ENCODE results near the gene H6PD. TPM values are rescaled to one million over a fixed set of nuclear protein-coding genes. Genes with fewer than 3 reads are reported as not detected.

Gene H6PD
- total RNA-seq, 1 donor from 2014 or later = 48.4 TPM

DNA sequence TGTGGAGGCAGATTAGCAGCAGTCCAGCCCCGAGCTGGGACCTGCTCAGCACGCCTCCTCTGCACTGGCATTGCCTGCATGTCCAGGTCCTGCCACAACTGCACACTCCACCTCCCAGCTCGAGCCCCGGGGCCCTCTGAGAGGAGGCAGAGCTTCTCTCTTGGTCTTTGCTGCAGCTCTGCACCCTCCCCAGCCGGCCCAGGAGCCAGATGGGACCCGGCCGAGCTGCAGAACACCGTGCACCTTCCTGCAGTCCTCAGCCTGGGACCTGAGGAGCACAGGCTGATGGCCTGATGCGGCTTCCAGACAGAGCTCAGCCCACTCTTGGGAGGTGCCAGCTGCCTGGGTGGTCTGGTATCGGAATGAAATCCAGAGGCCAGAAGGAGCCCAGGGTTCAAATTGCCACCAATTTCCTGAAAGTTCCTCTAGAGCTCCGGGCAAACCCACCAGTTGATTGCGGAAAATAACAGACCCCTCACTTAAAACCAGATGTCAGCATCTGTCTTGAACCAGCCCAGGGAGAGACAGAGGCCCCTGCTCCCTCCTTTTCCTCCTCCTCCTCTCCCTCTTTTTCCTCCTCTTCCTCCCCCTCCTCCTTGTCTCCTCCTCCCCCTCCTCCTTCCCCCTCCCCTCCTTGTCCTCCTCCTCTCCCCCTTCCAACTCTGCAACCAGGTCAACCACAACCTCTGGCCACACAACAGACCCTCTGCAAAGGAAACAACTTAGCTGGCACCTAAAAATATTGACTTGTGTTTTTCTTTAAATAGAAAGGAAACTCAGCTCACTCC lies 47.5 kb downstream of the H6PD start:
- Mint-ChIP-seq H3K27me3 (ENCODE audit: unreplicated experiment) (no peaks in the 10 kb centered on the region), H3K4me3 (ENCODE audit: unreplicated experiment) (no peak overlapping the region), H3K36me3 (ENCODE audit: unreplicated experiment) (peaks cover 2% of the 10 kb centered on the region), H3K9me3 (ENCODE audit: unreplicated experiment) (peaks cover 10% of the 10 kb centered on the region), H3K4me1 (ENCODE audit: unreplicated experiment) (peaks cover 45% of the 10 kb centered on the region), H3K27ac (ENCODE audit: unreplicated experiment) (no peak overlapping the region)
- DNase-seq (ENCODE audit: extremely low spot score, unreplicated experiment) = no peak
- TF ChIP-seq CTCF (IDR thresholded peaks at IDR 0.05) = no peak

GRCh38 chr1:9282696-9282955 lies 48.1 kb downstream of the H6PD start:
- DNase-seq (ENCODE audit: extremely low spot score, unreplicated experiment) = no peak
- peaks cover 10% of the 10 kb centered on the region for H3K9me3 Mint-ChIP-seq (ENCODE audit: unreplicated experiment)

DNA sequence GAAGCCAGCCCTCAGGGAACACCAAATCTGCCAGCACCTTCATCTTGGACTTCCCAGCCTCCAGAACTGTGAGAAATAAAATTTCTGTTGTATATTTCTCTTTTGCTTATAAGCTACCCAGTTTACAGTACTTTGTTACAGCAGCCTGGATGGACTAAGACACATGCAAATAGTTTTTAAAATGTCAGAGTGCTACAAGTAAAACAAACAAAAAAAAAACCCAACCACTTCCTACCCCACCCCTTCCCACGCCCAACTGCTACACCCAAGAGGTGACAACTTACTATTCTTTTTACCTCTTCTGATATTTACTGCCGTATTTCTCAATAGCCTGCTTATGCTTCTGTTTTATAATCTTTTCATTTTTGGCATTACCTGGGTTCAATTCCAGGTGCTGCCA lies 49.5 kb downstream of the H6PD start:
- H3K27ac Mint-ChIP-seq (ENCODE audit: unreplicated experiment) = no peak overlapping the region
- H3K36me3 Mint-ChIP-seq (ENCODE audit: unreplicated experiment) = peaks cover 4% of the 10 kb centered on the region

More at GRCh38 chr1:9282696-9282955, 48.1 kb downstream of the H6PD start:
- Mint-ChIP-seq H3K27ac (ENCODE audit: unreplicated experiment) (no peak overlapping the region), H3K36me3 (ENCODE audit: unreplicated experiment) (peaks cover 2% of the 10 kb centered on the region), H3K4me3 (ENCODE audit: unreplicated experiment) (no peak overlapping the region), H3K27me3 (ENCODE audit: unreplicated experiment) (no peaks in the 10 kb centered on the region), H3K4me1 (ENCODE audit: unreplicated experiment) (peaks cover 45% of the 10 kb centered on the region)
- TF ChIP-seq CTCF (IDR thresholded peaks at IDR 0.05) = no peak

DNA sequence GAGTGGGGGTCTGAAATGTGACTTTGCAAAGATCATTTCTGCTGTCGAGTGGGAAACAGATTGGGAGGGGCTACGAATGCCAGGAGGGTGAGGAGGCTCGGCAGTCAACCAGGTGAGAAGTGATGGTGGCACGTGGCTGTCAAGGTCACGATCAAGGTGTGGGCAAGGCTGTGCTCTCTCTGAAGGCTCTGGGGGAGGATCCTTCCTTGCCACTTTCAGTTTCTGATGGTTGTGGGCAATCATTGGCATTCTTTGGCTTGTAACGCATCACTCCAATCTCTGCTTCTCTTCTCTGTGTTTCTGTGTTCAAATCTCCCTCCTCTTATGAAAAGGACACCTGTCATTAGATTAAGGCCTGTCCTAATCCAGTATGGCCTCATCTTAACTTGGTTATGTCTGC lies 52.0 kb downstream of the H6PD start:
- Mint-ChIP-seq H3K9me3 (ENCODE audit: unreplicated experiment) (peaks cover 14% of the 10 kb centered on the region), H3K4me1 (ENCODE audit: unreplicated experiment) (peaks cover 34% of the 10 kb centered on the region), H3K27ac (ENCODE audit: unreplicated experiment) (no peak overlapping the region), H3K27me3 (ENCODE audit: unreplicated experiment) (no peaks in the 10 kb centered on the region), H3K4me3 (ENCODE audit: unreplicated experiment) (no peak overlapping the region), H3K36me3 (ENCODE audit: unreplicated experiment) (peaks cover 4% of the 10 kb centered on the region)
- no peak for DNase-seq (ENCODE audit: extremely low spot score, unreplicated experiment)
- TF ChIP-seq CTCF (IDR thresholded peaks at IDR 0.05) = no peak

More for the DNA sequence above, 49.5 kb downstream of the H6PD start:
- DNase-seq (ENCODE audit: extremely low spot score, unreplicated experiment) = no peak
- Mint-ChIP-seq H3K4me3 (ENCODE audit: unreplicated experiment) (no peak overlapping the region), H3K27me3 (ENCODE audit: unreplicated experiment) (no peaks in the 10 kb centered on the region), H3K9me3 (ENCODE audit: unreplicated experiment) (peaks cover 13% of the 10 kb centered on the region), H3K4me1 (ENCODE audit: unreplicated experiment) (peaks cover 41% of the 10 kb centered on the region)
- TF ChIP-seq CTCF (IDR thresholded peaks at IDR 0.05) = no peak

- no peak overlapping the region for H3K27ac Mint-ChIP-seq (ENCODE audit: unreplicated experiment)
- no peak overlapping the region for H3K4me3 Mint-ChIP-seq (ENCODE audit: unreplicated experiment)
- H3K36me3 Mint-ChIP-seq (ENCODE audit: unreplicated experiment) = peaks cover 4% of the 10 kb centered on the region
- DNase-seq (ENCODE audit: extremely low spot score, unreplicated experiment) = no peak
- H3K27me3 Mint-ChIP-seq (ENCODE audit: unreplicated experiment) = no peaks in the 10 kb centered on the region
- peak; percentile 75 for TF ChIP-seq CTCF (IDR thresholded peaks at IDR 0.05)
- H3K9me3 Mint-ChIP-seq (ENCODE audit: unreplicated experiment) = peaks cover 14% of the 10 kb centered on the region
- H3K4me1 Mint-ChIP-seq (ENCODE audit: unreplicated experiment) = peaks cover 24% of the 10 kb centered on the region
Observed at GRCh38 chr1:9289090-9289534, 54.5 kb downstream of the H6PD start.

All from osteocyte (in vitro differentiated cells).